Spleen (tissue), 7 donors: Measurements from ENCODE around the gene PTP4A2.

Experiments used
- POLR2A ChIP-seq, 3 donors: fragments of 450-650 bp; IDR thresholded peaks; one replicate each; pipeline ENCODE4 v1.5.1; 2017; ENCODE audit warnings: antibody characterized with exemption in 3 of 3, mild to moderate bottlenecking in 1 of 3
- TF ChIP-seq, protein P1 (sequence below), 11 experiments: fragments of 200-600 bp in 7 of 11; fragments of 450-650 bp in 4 of 11; sonication (generic) in 4 of 11; IDR thresholded peaks in 8 of 11; conservative IDR thresholded peaks in 3 of 11; 1 replicate in 7 of 11; 2 replicates in 4 of 11; pipeline versions ENCODE4 v1.4.0 to v1.8.0; 2016 to 2021; ENCODE audit warnings: antibody characterized with exemption in 11 of 11, inconsistent platforms in 4 of 11, mild to moderate bottlenecking in 1 of 11
- donor health status: DM: no; HTN: no; CAD: no; lungs with moderate emphysema.
- donor health status: DM: no; HTN: no; CAD: no.
- donor health status: DM: no; HTN: no; CAD: no.

DNA sequence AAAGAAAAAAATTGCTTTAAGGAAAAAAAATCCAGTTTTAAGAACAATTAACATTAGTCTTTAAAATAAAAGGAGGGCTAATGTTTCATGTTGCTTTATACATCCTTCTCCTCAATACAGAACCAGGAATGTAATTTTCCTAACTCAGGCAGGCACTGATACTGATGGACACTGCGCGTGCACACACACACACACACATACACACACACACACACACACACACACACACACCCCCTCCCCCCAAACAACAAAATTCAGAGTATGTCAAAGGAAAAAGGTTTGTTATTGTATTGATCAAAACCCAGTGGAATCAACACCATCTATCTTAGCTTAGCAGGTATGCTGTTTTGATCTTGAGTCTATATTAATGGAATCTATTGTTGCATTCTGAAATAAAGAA lies 31.6 kb downstream of the PTP4A2 start:
- TF ChIP-seq, protein P1, sequence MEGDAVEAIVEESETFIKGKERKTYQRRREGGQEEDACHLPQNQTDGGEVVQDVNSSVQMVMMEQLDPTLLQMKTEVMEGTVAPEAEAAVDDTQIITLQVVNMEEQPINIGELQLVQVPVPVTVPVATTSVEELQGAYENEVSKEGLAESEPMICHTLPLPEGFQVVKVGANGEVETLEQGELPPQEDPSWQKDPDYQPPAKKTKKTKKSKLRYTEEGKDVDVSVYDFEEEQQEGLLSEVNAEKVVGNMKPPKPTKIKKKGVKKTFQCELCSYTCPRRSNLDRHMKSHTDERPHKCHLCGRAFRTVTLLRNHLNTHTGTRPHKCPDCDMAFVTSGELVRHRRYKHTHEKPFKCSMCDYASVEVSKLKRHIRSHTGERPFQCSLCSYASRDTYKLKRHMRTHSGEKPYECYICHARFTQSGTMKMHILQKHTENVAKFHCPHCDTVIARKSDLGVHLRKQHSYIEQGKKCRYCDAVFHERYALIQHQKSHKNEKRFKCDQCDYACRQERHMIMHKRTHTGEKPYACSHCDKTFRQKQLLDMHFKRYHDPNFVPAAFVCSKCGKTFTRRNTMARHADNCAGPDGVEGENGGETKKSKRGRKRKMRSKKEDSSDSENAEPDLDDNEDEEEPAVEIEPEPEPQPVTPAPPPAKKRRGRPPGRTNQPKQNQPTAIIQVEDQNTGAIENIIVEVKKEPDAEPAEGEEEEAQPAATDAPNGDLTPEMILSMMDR (IDR thresholded peaks at IDR 0.05 in 8 of 11, conservative IDR thresholded peaks at IDR 0.05 in 3 of 11), result no peak
- TF ChIP-seq POLR2A (IDR thresholded peaks at IDR 0.05), result no peak
